Stimulated activated CD8-positive, alpha-beta memory T cell treated with anti-CD3 and anti-CD28 coated beads, Interleukin-15, amount 100 ng/mL, for 48 hours (primary cell): ENCODE results near the gene EHD2.
"Not testable (repeated sequence)": the region's sequence is repeated elsewhere in the genome, so short reads cannot be mapped to it uniquely, and the experiment has no call there.

ENCODE experiments used
- DNase-seq, 2 donors: peaks; one replicate each; pipeline ENCODE4 v3.0.0-alpha.2; 2020; ENCODE audit warnings: low read depth in 2 of 2

Gene EHD2

DNA sequence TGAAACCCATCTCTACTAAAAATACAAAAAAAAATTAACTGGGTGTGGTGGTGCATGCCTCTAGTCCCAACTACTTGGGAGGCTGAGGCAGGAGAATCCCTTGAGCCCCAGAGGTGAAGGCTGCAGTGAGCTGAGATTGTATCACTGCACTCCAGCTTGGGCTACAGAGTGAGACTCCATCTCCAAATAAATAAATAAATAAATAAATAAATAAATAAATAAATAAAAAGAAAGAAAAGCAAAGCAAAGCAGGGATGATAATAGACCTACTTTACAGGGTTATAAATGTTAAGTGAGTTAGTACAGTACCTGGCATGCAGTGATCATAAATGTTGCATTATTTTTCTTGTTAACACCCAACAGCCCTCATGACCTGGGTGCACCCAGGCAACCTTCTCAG is 1.6 kb downstream of the EHD2 start:
- not testable (repeated sequence) for DNase-seq

DNA sequence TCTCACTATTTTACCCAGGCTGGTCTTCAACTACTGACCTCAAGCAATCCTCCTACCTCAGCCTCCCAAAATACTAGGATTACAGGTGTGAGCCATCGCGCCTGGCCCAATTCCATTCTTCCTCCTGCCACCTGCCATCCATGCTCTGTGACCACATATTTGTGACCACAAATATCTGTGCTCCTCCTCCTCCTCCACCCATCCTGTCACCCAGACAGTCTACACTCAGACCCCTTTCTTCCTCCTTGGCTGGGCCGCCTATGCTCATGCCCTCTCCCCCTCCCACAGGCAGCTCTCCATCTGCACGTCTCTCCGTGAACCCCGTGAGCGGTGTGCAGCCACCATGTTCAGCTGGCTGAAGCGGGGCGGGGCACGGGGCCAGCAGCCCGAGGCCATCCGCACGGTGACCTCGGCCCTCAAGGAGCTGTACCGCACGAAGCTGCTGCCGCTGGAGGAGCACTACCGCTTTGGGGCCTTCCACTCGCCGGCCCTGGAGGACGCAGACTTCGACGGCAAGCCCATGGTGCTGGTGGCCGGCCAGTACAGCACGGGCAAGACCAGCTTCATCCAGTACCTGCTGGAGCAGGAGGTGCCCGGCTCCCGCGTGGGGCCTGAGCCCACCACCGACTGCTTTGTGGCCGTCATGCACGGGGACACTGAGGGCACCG is 3.2 kb downstream of the EHD2 start:
- DNase-seq, result no peak

DNA sequence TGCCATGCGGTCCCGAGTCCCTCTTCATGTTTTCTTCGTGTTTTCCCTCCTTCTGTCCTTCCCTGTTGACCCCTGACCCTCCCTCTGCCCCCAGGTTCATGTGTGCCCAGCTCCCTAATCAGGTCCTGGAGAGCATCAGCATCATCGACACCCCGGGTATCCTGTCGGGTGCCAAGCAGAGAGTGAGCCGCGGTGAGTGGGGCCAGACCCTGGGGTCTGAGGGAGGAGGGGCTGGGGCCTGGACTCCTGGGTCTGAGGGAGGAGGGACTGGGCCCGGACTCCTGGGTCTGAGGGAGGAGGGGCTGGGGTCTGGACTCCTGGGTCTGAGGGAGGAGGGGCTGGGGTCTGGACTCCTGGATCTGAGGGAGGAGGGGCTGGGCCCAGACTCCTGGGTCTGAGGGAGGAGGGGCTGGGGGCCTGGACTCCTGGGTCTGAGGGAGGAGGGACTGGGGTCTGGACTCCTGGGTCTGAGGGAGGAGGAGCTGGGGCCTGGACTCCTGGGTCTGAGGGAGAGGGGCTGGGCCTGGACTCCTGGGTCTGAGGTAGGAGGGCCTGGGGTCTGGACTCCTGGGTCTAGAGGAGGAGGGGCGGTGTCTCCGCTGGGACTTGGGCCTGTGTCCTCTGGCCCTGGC is 5.3 kb downstream of the EHD2 start:
- not testable (repeated sequence) for DNase-seq

- no peak for DNase-seq
These were observed 6.0 kb downstream of the EHD2 start for GRCh38 chr19:47719047-47719859.

DNA sequence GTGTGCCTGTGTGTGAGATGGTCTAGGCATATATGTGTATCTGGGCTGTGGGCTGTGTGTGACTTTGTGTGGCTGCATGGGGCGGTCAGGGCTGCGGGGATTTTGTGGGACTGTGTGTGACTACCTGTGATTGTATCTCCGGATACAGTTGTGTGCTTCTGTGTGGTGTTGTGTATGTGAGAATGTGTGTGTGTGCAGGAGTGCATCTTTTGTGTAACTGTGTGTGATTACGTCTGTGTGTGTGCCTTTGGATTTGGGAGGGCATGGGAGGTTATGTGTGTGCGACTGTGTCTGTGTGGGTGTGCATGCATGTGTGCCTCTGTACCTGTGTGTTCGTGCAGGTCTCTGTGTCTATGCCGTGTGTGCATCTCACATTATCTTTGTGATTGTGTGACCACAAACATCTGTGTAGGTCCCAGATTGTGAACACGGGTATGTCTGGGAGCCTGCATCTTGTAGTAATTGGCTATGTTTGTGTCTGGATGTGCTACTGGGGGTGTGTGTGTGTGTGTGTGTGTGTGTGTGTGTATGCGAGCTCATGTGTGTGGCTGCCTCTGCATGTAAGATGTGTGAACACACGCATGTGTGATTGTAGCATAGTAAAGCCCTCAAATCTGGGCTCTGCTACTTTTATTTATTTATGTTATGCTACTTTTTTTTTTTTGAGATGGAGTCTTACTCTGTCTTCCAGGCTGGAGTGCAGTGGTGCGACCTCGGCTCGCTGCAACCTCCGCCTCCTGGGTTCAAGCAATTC is 7.6 kb downstream of the EHD2 start:
- no peak for DNase-seq

- DNase-seq, result no peak
These were observed 10.3 kb downstream of the EHD2 start for GRCh38 chr19:47723581-47723940.

DNA sequence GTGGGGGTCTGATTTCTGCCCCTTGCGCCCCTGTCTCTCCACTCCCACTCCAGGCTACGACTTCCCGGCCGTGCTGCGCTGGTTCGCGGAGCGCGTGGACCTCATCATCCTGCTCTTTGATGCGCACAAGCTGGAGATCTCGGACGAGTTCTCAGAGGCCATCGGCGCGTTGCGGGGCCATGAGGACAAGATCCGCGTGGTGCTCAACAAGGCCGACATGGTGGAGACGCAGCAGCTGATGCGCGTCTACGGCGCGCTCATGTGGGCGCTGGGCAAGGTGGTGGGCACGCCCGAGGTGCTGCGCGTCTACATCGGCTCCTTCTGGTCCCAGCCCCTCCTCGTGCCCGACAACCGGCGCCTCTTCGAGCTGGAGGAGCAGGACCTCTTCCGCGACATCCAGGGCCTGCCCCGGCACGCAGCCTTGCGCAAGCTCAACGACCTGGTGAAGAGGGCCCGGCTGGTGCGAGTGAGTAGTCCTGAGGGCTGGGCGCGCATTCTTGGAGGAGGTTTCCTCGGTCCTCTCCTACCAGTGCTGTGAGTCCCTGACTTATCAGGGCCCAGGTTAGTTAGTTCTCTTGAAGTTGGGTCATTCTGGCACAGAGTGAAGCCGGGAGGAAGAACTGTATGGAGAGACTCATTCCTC is 12.7 kb downstream of the EHD2 start:
- no peak for DNase-seq

GRCh38 chr19:47726467-47726866 is 13.2 kb downstream of the EHD2 start:
- DNase-seq, result no peak

DNA sequence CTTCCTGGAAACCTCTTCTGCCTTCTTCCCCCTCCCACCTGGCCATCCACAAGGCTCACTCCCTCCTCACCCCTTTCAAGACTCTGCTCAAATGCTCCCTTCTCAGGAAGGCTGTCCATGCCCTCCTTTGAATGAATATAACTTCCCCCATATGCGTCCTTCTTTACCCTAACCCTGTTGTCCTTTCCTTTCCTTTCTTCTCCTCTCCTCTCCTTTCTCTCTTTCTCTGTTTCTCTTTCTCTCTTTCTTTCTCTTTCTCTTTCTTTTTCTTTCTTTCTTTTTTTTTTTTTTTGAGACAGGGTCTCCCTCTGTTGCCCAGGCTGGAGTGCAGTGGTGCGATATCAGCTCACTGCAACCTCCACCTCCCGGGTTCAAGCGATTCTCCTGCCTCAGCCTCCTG is 15.1 kb downstream of the EHD2 start:
- DNase-seq, result not testable (repeated sequence)

DNA sequence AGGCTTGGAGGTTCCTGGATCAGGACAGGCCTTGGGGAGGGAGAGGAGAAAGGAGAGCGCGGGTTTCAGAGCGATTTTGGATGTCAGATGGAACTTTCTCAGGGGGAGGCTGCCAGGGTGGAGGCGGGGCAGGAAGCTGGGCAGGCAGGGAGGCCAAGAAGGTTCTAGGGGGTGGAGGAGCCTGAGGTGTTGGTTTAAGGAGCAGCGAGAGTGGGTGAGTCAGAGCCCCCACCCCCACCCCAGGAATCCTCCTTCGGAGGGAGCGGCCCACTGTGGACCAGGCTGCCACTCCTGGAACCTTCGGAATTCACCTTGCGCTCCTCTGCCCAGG is 16.2 kb downstream of the EHD2 start:
- DNase-seq, result no peak

DNA sequence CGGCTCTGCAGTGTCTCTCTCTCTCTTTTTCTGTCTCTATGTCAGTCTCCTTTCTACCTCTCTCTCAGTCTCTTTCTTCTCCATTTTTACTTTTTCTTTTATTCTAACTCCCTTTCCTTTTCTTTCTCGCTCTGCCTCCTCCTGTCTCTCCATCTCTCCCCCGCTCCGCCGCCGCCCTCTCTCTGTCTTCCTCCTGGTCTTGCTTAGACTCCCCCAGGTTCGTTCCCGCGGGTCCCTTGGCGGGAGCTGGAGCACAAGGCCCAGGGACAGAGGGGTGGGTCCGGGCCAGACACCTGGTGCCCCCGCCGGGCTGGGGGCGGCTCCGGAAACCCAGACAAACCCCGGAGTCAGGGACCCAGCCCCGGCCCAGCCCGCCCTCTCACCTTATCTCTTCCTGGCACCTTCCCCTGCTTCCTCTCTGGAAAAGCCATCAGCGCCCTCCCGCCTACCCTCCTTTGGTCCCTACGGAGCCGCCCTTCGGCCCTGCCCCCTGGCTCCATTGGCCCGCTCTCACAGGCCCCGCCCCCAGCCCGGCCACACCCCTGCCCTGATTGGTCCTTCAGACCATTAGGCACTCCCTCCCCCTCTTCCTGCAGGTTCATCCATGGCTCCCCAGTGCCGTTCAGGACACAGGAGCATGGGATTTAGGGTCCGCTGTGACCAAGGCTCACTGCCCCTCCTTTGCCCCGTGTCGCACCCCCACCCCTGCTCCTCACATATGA is 16.7 kb downstream of the EHD2 start:
- peak; percentile 34 to 56 for DNase-seq

DNA sequence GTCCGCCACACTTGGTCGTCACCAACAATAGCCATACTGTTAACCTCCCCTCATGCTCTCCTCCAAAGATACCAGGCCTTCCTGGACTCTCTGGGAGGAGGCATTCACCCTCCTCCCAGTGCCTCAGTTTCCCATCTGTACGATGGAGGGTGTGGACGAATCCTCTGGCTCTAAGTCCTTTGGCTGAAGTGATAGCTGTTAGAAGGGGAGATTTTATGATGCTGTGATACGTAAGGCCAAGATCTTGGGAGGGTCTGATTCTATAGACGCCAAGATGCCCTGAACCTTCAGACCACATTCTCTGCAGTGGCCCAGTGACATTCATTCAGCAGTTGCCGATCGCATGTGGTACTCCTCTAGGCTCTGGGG is 17.3 kb downstream of the EHD2 start:
- DNase-seq, result no peak

DNA sequence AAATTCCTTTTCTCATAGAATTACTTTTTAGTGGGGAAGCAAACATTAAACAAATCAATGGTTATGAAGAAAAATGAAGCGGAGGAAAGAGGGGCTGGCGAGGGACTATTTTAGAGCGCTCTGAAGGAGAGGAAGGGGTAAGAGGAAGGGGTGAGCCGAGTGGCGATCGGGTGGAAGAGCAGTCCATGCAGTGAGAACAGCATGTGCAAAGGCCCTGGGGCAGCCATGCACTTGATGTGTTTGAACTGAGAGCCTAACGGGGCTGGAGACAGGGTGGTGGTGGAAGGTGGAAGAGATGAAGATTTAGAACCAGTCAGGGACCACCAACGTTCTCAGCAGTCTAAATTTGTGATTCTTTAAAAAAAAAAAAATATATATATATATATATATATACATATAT is 17.7 kb downstream of the EHD2 start:
- DNase-seq, result no peak

DNA sequence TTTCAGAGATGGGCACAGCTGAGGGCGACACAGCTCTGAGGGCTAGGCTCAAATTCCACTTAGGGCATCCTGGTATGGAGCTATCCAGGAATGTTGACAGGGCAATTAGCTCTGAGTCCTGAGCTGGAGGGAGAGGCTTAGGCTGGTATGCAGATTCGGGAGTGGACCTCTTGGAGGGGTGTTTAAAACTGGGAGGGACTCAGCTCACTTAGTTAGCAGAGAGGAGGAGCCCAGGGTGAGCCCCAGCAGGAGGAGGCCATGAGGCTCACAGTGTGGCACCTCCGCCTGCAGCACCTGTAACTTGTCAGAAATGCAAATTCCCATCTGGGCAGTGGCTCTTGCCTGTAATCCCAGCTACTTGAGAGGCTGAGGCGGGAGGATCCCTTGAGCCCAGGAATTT is 21.9 kb downstream of the EHD2 start:
- no peak for DNase-seq

DNA sequence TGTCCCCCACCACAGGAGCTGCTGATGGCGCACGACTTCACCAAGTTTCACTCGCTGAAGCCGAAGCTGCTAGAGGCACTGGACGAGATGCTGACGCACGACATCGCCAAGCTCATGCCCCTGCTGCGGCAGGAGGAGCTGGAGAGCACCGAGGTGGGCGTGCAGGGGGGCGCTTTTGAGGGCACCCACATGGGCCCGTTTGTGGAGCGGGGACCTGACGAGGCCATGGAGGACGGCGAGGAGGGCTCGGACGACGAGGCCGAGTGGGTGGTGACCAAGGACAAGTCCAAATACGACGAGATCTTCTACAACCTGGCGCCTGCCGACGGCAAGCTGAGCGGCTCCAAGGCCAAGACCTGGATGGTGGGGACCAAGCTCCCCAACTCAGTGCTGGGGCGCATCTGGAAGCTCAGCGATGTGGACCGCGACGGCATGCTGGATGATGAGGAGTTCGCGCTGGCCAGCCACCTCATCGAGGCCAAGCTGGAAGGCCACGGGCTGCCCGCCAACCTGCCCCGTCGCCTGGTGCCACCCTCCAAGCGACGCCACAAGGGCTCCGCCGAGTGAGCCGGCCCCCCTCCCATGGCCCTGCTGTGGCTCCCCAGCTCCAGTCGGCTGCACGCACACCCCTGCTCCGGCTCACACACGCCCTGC is 27.8 kb downstream of the EHD2 start:
- DNase-seq, result no peak

DNA sequence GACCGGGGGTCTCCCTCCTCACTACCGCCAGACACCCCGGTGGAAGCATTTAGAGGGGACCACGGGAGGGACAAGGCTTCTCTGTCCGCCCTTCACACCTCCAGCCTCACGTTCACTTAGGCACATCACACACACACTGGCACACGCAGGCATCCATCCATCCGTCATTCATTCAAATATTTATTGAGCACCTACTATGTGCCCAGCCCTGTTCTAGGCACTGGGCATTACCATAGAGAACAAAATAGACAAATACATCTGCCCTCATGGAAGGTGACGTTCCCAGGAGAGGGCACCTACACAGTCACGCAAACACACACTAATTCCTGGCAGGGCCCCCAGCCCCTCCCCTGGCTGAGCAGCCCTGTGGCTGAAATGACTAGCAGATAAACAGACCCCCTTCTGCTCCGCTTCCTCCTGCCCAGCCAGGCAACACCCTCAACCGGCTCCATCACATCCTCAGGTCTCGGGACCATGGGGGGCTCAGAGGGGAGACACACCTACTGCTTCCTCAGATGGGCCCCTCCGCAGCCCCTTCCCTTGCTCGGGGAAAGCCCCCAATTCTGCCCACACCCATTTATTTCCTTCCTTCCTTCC is 28.4 kb downstream of the EHD2 start:
- DNase-seq, result no peak

DNA sequence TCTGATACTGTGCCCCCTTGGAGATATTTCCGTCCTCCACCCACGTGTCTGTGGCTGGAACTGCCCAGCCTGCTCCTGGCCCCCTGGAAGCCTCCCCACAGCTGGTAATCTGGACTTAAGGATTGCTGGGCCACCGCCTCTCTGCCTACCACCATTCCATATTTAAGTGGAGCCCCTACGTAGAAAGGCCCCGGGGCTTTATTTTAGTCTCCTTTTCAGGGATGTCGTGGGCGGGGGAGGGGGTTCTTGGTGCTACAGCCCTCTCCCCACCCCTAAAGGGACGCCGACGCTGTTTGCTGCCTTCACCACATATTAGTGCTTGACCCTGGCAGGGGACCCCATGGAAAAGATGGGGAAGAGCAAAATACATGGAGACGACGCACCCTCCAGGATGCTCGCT is 29.4 kb downstream of the EHD2 start:
- no peak for DNase-seq

GRCh38 chr19:47745010-47745901 is 32.0 kb downstream of the EHD2 start, which contains the start of gene NOP53:
Gene NOP53, plus strand, starts transcription at chr19:47745546. Its CDS starts 14 bp downstream, at chr19:47745560.
- peak; percentile 89 to 90 for DNase-seq

DNA sequence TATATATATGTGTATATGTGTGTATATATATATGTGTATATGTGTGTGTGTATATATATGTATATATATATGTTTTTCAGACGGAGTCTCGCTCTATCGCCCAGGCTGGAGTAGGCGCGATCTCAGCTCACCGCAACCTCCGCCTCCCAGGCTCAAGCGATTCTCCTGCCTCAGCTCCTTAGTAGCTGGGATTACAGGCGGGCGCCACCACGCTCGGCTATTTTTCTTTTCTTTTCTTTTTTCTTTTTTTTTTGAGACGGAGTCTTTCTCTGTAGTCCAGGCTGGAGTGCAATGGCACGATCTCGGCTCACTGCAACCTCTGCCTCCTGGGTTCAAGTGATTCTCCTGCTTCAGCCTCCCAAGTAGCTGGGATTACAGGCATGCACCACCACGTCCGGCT is 32.9 kb downstream of the EHD2 start:
- DNase-seq, result not testable (repeated sequence)
